Body of pancreas (tissue), 4 donors: ENCODE measurements around the gene AGPAT4. TPM values are rescaled to one million over a fixed set of nuclear protein-coding genes. Genes with fewer than 3 reads are reported as not detected.

Experiments used
- ATAC-seq: fragments of 150-250 bp; one replicate; pipeline ENCODE4 v1.9.1; 2016
- DNase-seq, 4 donors: peaks; one replicate each; pipeline ENCODE4 v3.0.0-alpha.2; 2019
- H3K27ac ChIP-seq, 4 donors: fragments of 200-600 bp; sonication (generic); 1 replicate in 3 of 4; 2 replicates in 1 of 4; pipeline versions ENCODE4 v1.5.1 to v1.6.1; 2016 to 2019; ENCODE audit warnings: mild to moderate bottlenecking in 1 of 4, mixed read lengths in 1 of 4, moderate library complexity in 1 of 4
- H3K27me3 ChIP-seq, 2 donors: fragments of 200-600 bp; sonication (generic); one replicate each; pipeline ENCODE4 v1.6.0; 2016; ENCODE audit warnings: mild to moderate bottlenecking in 1 of 2
- H3K36me3 ChIP-seq, 2 donors: fragments of 200-600 bp; sonication (generic); replicated peaks in 1 of 2; 2 replicates each; pipeline ENCODE4 v1.5.1; 2016; ENCODE audit warnings: low read depth in 2 of 2; ENCODE audit not compliant: insufficient read depth in 1 of 2
- H3K4me1 ChIP-seq: fragments of 200-600 bp; sonication (generic); one replicate; pipeline ENCODE4 v1.6.0; 2016
- H3K4me3 ChIP-seq, 2 donors: fragments of 200-600 bp; sonication (generic); 1 replicate in 1 of 2; 2 replicates in 1 of 2; pipeline ENCODE4 v1.5.1; 2016 to 2019
- H3K9me3 ChIP-seq, 3 donors: fragments of 200-600 bp; sonication (generic); 1 replicate in 2 of 3; 2 replicates in 1 of 3; pipeline ENCODE4 v1.5.1; 2016
- CTCF ChIP-seq, 7 experiments: fragments of 450-650 bp in 4 of 7; fragments of 200-600 bp in 3 of 7; sonication (generic) in 3 of 7; IDR thresholded peaks; one replicate each; pipeline ENCODE4 v1.5.1; 2016 to 2019; ENCODE audit warnings: antibody characterized with exemption in 7 of 7
- POLR2A ChIP-seq, 3 donors: fragments of 450-650 bp; IDR thresholded peaks; one replicate each; pipeline ENCODE4 v1.6.1; 2016; ENCODE audit warnings: antibody characterized with exemption in 3 of 3, mild to moderate bottlenecking in 2 of 3
- WGBS, 2 donors: methylation state at CpG; one replicate each; pipeline ENCODE4 v1.1.5; 2017; 5-methylcytosine and 5-hydroxymethylcytosine counted together
- intact Hi-C: fragments of 100-400 bp; cut with DNase I; formaldehyde crosslinking; loops from one replicate; pipeline ENCODE4 v1.15.1; 2023
- total RNA-seq, 2 donors: library from RNA; depleted of rRNA; stranded (reverse); fragments of >200 nt; gene quantifications; one replicate each; pipeline ENCODE4 v1.1.0, GENCODE V29; 2016

The AGPAT4 gene
- total RNA-seq, 2 donors from 2014 or later, result 1.3 to 2.6 TPM

GRCh38 chr6:161273274-161273751, 548 bp downstream of the AGPAT4 start:
- intact Hi-C loops, result no loop called here
- H3K4me1 ChIP-seq, result peaks cover 22% of the 10 kb centered on the region
- ATAC-seq (peak; percentile 51), DNase-seq (peak in 3 of 4 donors; percentile 31 to 51 (median 34))
- H3K36me3 ChIP-seq, result no peaks in the 10 kb centered on the region
- WGBS, 2 donors, result 0% methylated on average over 10 to 11 of the region's 11 CpGs
- peak overlapping the region in 2 of 4 donors; percentile 38 to 66 for H3K27ac ChIP-seq
- TF ChIP-seq CTCF (IDR thresholded peaks at IDR 0.05) (no peak), POLR2A (IDR thresholded peaks at IDR 0.05) (no peak)
- peak overlapping the region; percentile 15 to 38 for H3K4me3 ChIP-seq
- H3K9me3 ChIP-seq, result no peaks in the 10 kb centered on the region
- H3K27me3 ChIP-seq, result no peaks in the 10 kb centered on the region

DNA sequence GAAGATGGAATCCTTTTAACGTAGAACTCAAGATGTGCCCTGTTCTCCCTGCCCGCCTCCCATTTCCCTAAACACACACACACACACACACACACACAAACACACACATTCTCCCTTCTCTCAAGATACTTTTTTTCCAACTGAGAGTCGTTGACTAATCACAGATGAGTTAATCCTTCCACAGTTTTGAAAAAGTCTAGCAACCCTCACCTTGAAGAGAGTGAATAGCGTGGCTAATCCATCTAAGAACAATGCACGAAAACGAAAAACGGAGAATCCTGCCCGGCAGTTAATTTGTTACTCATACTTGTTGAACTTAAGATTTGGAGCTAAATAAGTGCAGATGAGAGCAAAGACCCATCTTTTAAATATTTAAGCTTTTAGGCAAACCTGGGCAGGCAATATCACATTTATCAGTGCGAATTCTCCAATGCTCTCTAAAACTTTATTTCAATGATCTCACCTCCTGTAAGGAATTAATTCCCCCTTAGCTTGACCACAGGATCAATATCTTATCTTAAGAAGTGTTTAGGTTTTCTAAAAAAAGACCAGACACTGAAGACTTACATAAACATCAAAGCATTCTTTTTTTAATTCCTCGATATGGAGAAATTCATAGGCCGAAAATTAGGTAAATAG, 1.1 kb downstream of the AGPAT4 start:
- DNase-seq, result no peak

GRCh38 chr6:161271343-161272030, 2.4 kb downstream of the AGPAT4 start:
- intact Hi-C loops, result no loop called here
- Histone ChIP-seq H3K36me3 (no peaks in the 10 kb centered on the region), H3K9me3 (no peaks in the 10 kb centered on the region), H3K27me3 (no peaks in the 10 kb centered on the region), H3K4me3 (no peak overlapping the region), H3K4me1 (peaks cover 22% of the 10 kb centered on the region), H3K27ac (no peak overlapping the region)
- WGBS, 2 donors, result 59 to 66% methylated on average over 8 of the region's 8 CpGs
- no peak for TF ChIP-seq CTCF (IDR thresholded peaks at IDR 0.05)
- TF ChIP-seq POLR2A (IDR thresholded peaks at IDR 0.05), result no peak
- ATAC-seq, result no peak
- DNase-seq, result no peak

More for the DNA sequence above, 1.1 kb downstream of the AGPAT4 start:
- Histone ChIP-seq H3K4me1 (peaks cover 22% of the 10 kb centered on the region), H3K36me3 (no peaks in the 10 kb centered on the region), H3K4me3 (peak overlapping the region in 1 of 2 donors; percentile 38), H3K27me3 (no peaks in the 10 kb centered on the region), H3K27ac (no peak overlapping the region), H3K9me3 (no peaks in the 10 kb centered on the region)
- 36 to 41% methylated on average over 11 of the region's 11 CpGs for WGBS, 2 donors
- ATAC-seq, result no peak
- TF ChIP-seq CTCF (IDR thresholded peaks at IDR 0.05) (no peak), POLR2A (IDR thresholded peaks at IDR 0.05) (no peak)
- intact Hi-C loops, result no loop called here

DNA sequence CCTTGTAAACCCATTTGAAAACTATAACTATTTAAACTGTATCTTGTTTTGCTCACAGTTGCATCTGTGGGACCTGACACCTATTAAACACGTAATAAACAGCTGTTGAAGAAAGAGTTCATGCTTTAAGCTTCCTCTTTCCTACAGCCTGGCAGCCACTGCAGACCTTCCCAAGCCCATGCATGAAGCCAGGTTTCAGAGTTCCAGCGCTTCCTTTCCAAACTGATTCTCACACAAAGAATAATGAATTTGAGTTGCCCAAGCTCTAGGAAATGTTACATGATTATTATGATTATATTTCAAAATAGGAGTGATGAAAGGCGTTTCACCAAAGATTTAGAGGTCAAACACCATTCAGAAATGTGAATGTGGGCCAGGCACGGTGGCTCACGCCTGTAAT, 3.7 kb downstream of the AGPAT4 start:
- WGBS, 2 donors, result 82 to 90% methylated on average over 5 of the region's 5 CpGs

More for the DNA sequence above, 3.7 kb downstream of the AGPAT4 start:
- H3K4me1 ChIP-seq, result peaks cover 22% of the 10 kb centered on the region
- H3K36me3 ChIP-seq, result no peaks in the 10 kb centered on the region
- H3K9me3 ChIP-seq, result no peaks in the 10 kb centered on the region
- H3K27me3 ChIP-seq, result no peaks in the 10 kb centered on the region
- H3K27ac ChIP-seq, result no peak overlapping the region
- H3K4me3 ChIP-seq, result no peak overlapping the region
- no peak for ATAC-seq
- no peak for DNase-seq
- TF ChIP-seq POLR2A (IDR thresholded peaks at IDR 0.05) (no peak), CTCF (IDR thresholded peaks at IDR 0.05) (no peak)
- intact Hi-C loops, result no loop called here
